Astrocyte (in vitro differentiated cells and primary cell): ENCODE measurements around the gene FAM222B. TPM values are rescaled to one million over a fixed set of nuclear protein-coding genes. Genes with fewer than 3 reads are reported as not detected.
A peak's percentile ranks its signal among the peaks of the same experiment; 100 is the strongest.
"Not testable (repeated sequence)": the region's sequence is repeated elsewhere in the genome, so short reads cannot be mapped to it uniquely, and the experiment has no call there.

Experiments
- DNase-seq: peaks from one replicate; pipeline ENCODE4 v3.0.0-alpha.2; 2010; ENCODE audit warnings: low read depth
- FAIRE-seq: peaks from 2 replicates; lab custom pipeline; 2011; peaks lifted over from hg19 to GRCh38; lab: Jason Lieb, UNC
- H2AFZ ChIP-seq: 2 replicates; pipeline ENCODE4 v1.6.0; 2012; ENCODE audit warnings: low read depth, low read length, inconsistent platforms
- H3K27ac ChIP-seq: 2 replicates; pipeline ENCODE4 v1.5.1; 2011; ENCODE audit warnings: low read depth, low read length, inconsistent platforms
- H3K27me3 ChIP-seq: 2 replicates; pipeline ENCODE4 v1.6.0; 2011; ENCODE audit warnings: low read length, inconsistent platforms; ENCODE audit not compliant: insufficient read depth
- H3K36me3 ChIP-seq: 2 replicates; pipeline ENCODE4 v1.5.1; 2011; ENCODE audit warnings: low read length, inconsistent platforms; ENCODE audit not compliant: insufficient read depth
- H3K4me1 ChIP-seq: 2 replicates; pipeline ENCODE4 v1.5.1; 2011; ENCODE audit warnings: low read length, inconsistent platforms; ENCODE audit not compliant: insufficient read depth
- H3K4me2 ChIP-seq: 2 replicates; pipeline ENCODE4 v1.6.0; 2012; ENCODE audit warnings: low read length, inconsistent platforms
- H3K4me3 ChIP-seq: 2 replicates; pipeline ENCODE4 v1.5.1; 2011; ENCODE audit warnings: low read depth, mild to moderate bottlenecking, low read length, inconsistent platforms; ENCODE audit not compliant: insufficient read depth
- H3K79me2 ChIP-seq: 2 replicates; pipeline ENCODE4 v1.6.0; 2012; ENCODE audit warnings: mild to moderate bottlenecking, low read length, inconsistent platforms; ENCODE audit not compliant: insufficient read depth
- H3K9ac ChIP-seq: 2 replicates; pipeline ENCODE4 v1.6.0; 2012; ENCODE audit warnings: mild to moderate bottlenecking, low read length, inconsistent platforms
- H3K9me3 ChIP-seq: 2 replicates; pipeline ENCODE4 v1.5.1; 2012; ENCODE audit warnings: low read depth, mild to moderate bottlenecking, low read length, inconsistent platforms; ENCODE audit not compliant: insufficient read depth
- H4K20me1 ChIP-seq: 2 replicates; pipeline ENCODE4 v1.6.0; 2012; ENCODE audit warnings: low read length, inconsistent platforms; ENCODE audit not compliant: insufficient read depth
- H3K27ac Mint-ChIP-seq: one replicate; pipeline ENCODE4 v1.8.0; 2021; ENCODE audit warnings: mild to moderate bottlenecking, mixed read lengths; ENCODE audit not compliant: unreplicated experiment
- H3K27me3 Mint-ChIP-seq: one replicate; pipeline ENCODE4 v1.8.0; 2021; ENCODE audit warnings: low read depth, mixed read lengths; ENCODE audit not compliant: unreplicated experiment
- H3K36me3 Mint-ChIP-seq: one replicate; pipeline ENCODE4 v1.8.0; 2021; ENCODE audit warnings: low read depth, mixed read lengths; ENCODE audit not compliant: unreplicated experiment
- H3K4me1 Mint-ChIP-seq: one replicate; pipeline ENCODE4 v1.8.0; 2021; ENCODE audit warnings: low read depth, mixed read lengths; ENCODE audit not compliant: unreplicated experiment
- H3K4me3 Mint-ChIP-seq: one replicate; pipeline ENCODE4 v1.8.0; 2021; ENCODE audit warnings: mild to moderate bottlenecking, moderate library complexity, mixed read lengths; ENCODE audit not compliant: unreplicated experiment
- H3K9me3 Mint-ChIP-seq: one replicate; pipeline ENCODE4 v1.8.0; 2021; ENCODE audit warnings: mild to moderate bottlenecking, mixed read lengths; ENCODE audit not compliant: unreplicated experiment
- EZH2 ChIP-seq: IDR thresholded peaks from 2 replicates; pipeline ENCODE4 v1.6.1; 2012; ENCODE audit warnings: mild to moderate bottlenecking, low read length, inconsistent platforms; ENCODE audit not compliant: insufficient read depth
- total RNA-seq: library from RNA; stranded (reverse); gene quantifications from 2 replicates; pipeline ENCODE4 v1.2.1, GENCODE V29; 2021
- TF ChIP-seq, protein P1 (sequence below): IDR thresholded peaks from 2 replicates; pipeline ENCODE4 v1.5.1; 2011; ENCODE audit warnings: low read depth, mild to moderate bottlenecking, inconsistent platforms, low read length, moderate library complexity; ENCODE audit not compliant: insufficient read depth

Gene FAM222B
- total RNA-seq, 1 donor from 2014 or later, result 53.0 TPM

DNA sequence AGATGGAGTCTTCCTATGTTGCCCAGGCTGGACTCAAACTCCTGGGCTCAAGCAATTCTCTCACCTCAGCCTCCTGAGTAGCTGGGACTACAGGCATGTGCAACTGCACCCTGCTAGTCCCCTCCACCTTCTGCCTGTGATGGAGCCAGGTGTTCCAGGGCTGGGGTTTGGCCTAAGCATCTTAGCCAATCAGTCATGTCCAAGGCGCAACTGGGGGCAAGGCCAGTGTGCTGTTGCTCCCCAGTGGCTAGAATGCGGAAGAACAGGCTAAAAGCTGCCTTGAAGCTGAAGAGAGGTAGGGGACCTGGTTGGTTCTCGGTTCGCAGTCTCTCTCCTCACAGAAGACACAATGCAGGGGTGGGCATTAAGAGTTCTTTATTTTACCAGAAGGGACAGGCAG, 36.4 kb upstream of the FAM222B start:
- no peaks in the 10 kb centered on the region for H3K9me3 Mint-ChIP-seq
- Histone ChIP-seq H3K4me3 (no peak overlapping the region), H3K79me2 (no peaks in the 10 kb centered on the region), H3K27me3 (no peaks in the 10 kb centered on the region), H4K20me1 (no peaks in the 10 kb centered on the region), H3K4me1 (no peaks in the 10 kb centered on the region), H3K27ac (no peak overlapping the region), H2AFZ (no peak overlapping the region), H3K36me3 (no peaks in the 10 kb centered on the region), H3K4me2 (no peak overlapping the region), H3K9ac (no peak overlapping the region), H3K9me3 (no peaks in the 10 kb centered on the region)
- H3K4me1 Mint-ChIP-seq, result peaks cover 2% of the 10 kb centered on the region
- H3K27ac Mint-ChIP-seq, result no peak overlapping the region
- TF ChIP-seq, protein P1, sequence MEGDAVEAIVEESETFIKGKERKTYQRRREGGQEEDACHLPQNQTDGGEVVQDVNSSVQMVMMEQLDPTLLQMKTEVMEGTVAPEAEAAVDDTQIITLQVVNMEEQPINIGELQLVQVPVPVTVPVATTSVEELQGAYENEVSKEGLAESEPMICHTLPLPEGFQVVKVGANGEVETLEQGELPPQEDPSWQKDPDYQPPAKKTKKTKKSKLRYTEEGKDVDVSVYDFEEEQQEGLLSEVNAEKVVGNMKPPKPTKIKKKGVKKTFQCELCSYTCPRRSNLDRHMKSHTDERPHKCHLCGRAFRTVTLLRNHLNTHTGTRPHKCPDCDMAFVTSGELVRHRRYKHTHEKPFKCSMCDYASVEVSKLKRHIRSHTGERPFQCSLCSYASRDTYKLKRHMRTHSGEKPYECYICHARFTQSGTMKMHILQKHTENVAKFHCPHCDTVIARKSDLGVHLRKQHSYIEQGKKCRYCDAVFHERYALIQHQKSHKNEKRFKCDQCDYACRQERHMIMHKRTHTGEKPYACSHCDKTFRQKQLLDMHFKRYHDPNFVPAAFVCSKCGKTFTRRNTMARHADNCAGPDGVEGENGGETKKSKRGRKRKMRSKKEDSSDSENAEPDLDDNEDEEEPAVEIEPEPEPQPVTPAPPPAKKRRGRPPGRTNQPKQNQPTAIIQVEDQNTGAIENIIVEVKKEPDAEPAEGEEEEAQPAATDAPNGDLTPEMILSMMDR, result peak; percentile 35
- no peak for TF ChIP-seq EZH2
- H3K4me3 Mint-ChIP-seq, result no peak overlapping the region
- DNase-seq, result peak; percentile 27
- peaks cover 25% of the 10 kb centered on the region for H3K36me3 Mint-ChIP-seq
- no peak for FAIRE-seq
- H3K27me3 Mint-ChIP-seq, result no peaks in the 10 kb centered on the region

DNA sequence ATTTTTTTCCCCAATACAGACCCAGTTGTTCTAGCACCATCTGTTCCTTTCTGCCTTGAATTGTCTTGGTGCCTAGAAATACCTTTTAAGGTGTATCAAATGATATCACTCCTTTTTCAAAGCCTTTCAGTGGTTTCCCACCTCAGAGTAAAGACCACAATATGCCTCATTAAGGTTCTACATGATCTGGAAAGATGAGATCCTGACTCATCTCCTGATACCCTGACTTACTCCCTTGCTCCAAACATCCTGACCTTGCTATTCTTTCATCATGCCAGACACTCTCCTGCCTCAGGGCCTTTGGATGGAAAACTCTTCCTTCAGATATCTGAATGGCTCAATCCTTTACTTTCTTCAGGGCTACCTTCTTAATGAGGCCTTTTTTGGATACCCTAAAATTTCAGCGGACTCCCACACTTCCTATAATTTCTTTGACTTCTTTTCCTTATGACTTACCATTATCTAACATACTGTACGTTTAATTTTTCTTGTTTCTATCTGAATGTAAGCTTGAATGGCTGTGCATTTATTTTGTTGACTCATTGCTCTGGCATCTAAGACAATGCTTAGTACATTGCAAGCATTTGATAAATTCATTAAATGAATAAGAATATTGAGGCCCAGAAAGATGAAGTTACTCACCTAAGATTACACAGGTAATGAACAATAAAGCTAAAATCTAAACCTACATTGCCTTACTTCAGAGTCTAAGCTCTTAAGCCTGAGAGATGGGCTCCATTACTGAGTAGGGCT, 35.7 kb upstream of the FAM222B start:
- H3K36me3 ChIP-seq, result no peaks in the 10 kb centered on the region
- no peak overlapping the region for H3K27ac ChIP-seq
- H3K4me1 Mint-ChIP-seq, result peaks cover 2% of the 10 kb centered on the region
- H3K27me3 ChIP-seq, result no peaks in the 10 kb centered on the region
- TF ChIP-seq, protein P1, result no peak
- TF ChIP-seq EZH2, result no peak
- H3K9me3 ChIP-seq, result no peaks in the 10 kb centered on the region
- DNase-seq, result no peak
- H3K4me2 ChIP-seq, result no peak overlapping the region
- no peaks in the 10 kb centered on the region for H3K27me3 Mint-ChIP-seq
- no peak overlapping the region for H3K4me3 Mint-ChIP-seq
- no peak overlapping the region for H3K4me3 ChIP-seq
- FAIRE-seq, result no peak
- no peaks in the 10 kb centered on the region for H3K4me1 ChIP-seq
- H3K27ac Mint-ChIP-seq, result no peak overlapping the region
- no peak overlapping the region for H3K9ac ChIP-seq
- no peaks in the 10 kb centered on the region for H4K20me1 ChIP-seq
- peaks cover 25% of the 10 kb centered on the region for H3K36me3 Mint-ChIP-seq
- no peak overlapping the region for H2AFZ ChIP-seq
- no peaks in the 10 kb centered on the region for H3K79me2 ChIP-seq
- no peaks in the 10 kb centered on the region for H3K9me3 Mint-ChIP-seq

DNA sequence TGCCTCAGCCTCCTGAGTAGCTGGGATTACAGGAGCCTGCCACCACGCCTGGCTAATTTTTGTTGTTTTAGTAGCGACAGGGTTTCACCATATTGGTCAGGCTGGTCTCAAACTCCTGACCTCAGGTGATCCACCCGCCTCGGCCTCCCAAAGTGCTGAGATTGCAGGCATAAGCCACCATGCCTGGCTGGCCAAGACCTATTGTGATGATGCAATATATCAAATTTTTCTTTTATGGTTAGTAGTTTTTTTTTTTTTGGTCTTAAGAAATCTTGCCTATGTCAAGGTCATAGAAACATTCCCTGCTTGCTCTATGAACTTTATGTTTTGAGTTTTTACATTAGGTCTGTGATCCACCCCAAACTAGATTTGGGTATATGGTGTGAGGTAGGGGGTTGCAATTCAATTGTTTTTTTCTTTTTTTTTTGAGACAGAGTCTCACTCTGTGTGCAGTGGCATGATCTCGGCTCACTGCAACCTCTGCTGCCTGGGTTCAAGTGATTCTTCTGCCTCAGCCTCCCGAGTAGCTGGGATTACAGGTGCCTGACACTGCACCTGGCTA, 34.6 kb upstream of the FAM222B start:
- H3K79me2 ChIP-seq, H3K4me1 Mint-ChIP-seq, FAIRE-seq, DNase-seq, H2AFZ ChIP-seq, H3K9me3 ChIP-seq, H3K9ac ChIP-seq, H3K27me3 Mint-ChIP-seq, H3K4me2 ChIP-seq, H3K4me3 Mint-ChIP-seq, H4K20me1 ChIP-seq, H3K27me3 ChIP-seq, H3K4me3 ChIP-seq, H3K36me3 ChIP-seq, H3K27ac Mint-ChIP-seq, H3K4me1 ChIP-seq, H3K9me3 Mint-ChIP-seq, H3K27ac ChIP-seq: not testable (repeated sequence)
- peaks cover 21% of the 10 kb centered on the region for H3K36me3 Mint-ChIP-seq
